Measurements from ENCODE around the gene RPL29.
"Not testable (repeated sequence)": the region's sequence is repeated elsewhere in the genome, so short reads cannot be mapped to it uniquely, and the experiment has no call there.

Gene RPL29

GRCh38 chr3:52034212-52034611, 38.5 kb upstream of the RPL29 start:
- in situ Hi-C loops (cut with HindIII; ENCODE audit: low sequenced_read_pairs), result no loop called here
- no peak for DNase-seq (ENCODE audit: low read depth, low spot score)
- no peak for TF ChIP-seq CTCF (IDR thresholded peaks at IDR 0.05; ENCODE audit: low read depth, low read length)
- H3K4me3 ChIP-seq (ENCODE audit: low read depth, low read length), result no peak overlapping the region

- DNase-seq (ENCODE audit: low read depth, low spot score); in situ Hi-C loops (cut with HindIII; ENCODE audit: low sequenced_read_pairs); H3K4me3 ChIP-seq (ENCODE audit: low read depth, low read length): not testable (repeated sequence)
Measured at GRCh38 chr3:52033748-52034147, 38.1 kb upstream of the RPL29 start.

GRCh38 chr3:52032702-52033408, 37.2 kb upstream of the RPL29 start:
- in situ Hi-C loops (cut with HindIII; ENCODE audit: low sequenced_read_pairs), result no loop called here
- TF ChIP-seq CTCF (IDR thresholded peaks at IDR 0.05; ENCODE audit: low read depth, low read length), result no peak

GRCh38 chr3:52031896-52032295, 36.2 kb upstream of the RPL29 start:
- no peak for TF ChIP-seq CTCF (IDR thresholded peaks at IDR 0.05; ENCODE audit: low read depth, low read length)
- H3K4me3 ChIP-seq (ENCODE audit: low read depth, low read length), result no peak overlapping the region
- in situ Hi-C loops (cut with HindIII; ENCODE audit: low sequenced_read_pairs), result no loop called here
- DNase-seq (ENCODE audit: low read depth, low spot score), result no peak

More at GRCh38 chr3:52032702-52033408, 37.2 kb upstream of the RPL29 start:
- no peak overlapping the region for H3K4me3 ChIP-seq (ENCODE audit: low read depth, low read length)
- DNase-seq (ENCODE audit: low read depth, low spot score), result no peak

GRCh38 chr3:52030714-52031310, 35.1 kb upstream of the RPL29 start:
- no peak for DNase-seq (ENCODE audit: low read depth, low spot score)
- H3K4me3 ChIP-seq (ENCODE audit: low read depth, low read length), result no peak overlapping the region
- in situ Hi-C loops (cut with HindIII; ENCODE audit: low sequenced_read_pairs), result no loop called here
- TF ChIP-seq CTCF (IDR thresholded peaks at IDR 0.05; ENCODE audit: low read depth, low read length), result no peak

GRCh38 chr3:52029535-52029934, 33.8 kb upstream of the RPL29 start:
- no peak for DNase-seq (ENCODE audit: low read depth, low spot score)
- no peak for TF ChIP-seq CTCF (IDR thresholded peaks at IDR 0.05; ENCODE audit: low read depth, low read length)
- in situ Hi-C loops (cut with HindIII; ENCODE audit: low sequenced_read_pairs), result no loop called here
- no peak overlapping the region for H3K4me3 ChIP-seq (ENCODE audit: low read depth, low read length)

- in situ Hi-C loops (cut with HindIII; ENCODE audit: low sequenced_read_pairs), result no loop called here
- no peak for TF ChIP-seq CTCF (IDR thresholded peaks at IDR 0.05; ENCODE audit: low read depth, low read length)
- no peak overlapping the region for H3K4me3 ChIP-seq (ENCODE audit: low read depth, low read length)
- no peak for DNase-seq (ENCODE audit: low read depth, low spot score)
Measured at GRCh38 chr3:52029053-52029452, 33.4 kb upstream of the RPL29 start.

Data from astrocyte of the spinal cord (primary cell).